Middle frontal gyrus (tissue), 1 donor: ENCODE measurements around the gene VPREB1.
"Not testable (repeated sequence)": the region's sequence is repeated elsewhere in the genome, so short reads cannot be mapped to it uniquely, and the experiment has no call there.

ENCODE experiments used
- DNase-seq: peaks from one replicate; pipeline ENCODE4 v3.0.0-alpha.2; 2015; ENCODE audit warnings: low spot score; ENCODE audit errors: extremely low spot score

Gene VPREB1

DNA sequence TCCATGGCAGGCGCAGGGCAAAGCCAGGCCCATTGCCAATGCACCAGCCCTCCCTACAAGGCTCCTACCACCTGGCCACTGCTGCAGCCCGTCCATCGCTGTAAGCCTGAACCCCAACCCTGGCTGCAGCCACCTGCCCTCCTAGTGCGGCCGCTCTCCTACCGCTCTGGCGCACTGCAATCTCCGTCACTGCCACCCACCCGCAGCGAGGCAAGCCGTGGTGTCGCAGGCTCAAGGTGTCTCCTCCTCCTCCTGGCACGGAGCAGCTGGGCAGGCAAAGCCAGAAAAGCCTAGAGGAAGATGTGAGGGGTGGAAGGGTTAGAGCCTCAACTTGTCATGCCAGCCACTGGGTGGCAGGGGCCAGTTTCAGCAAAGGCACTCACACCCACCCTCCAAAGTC lies 50.1 kb downstream of the VPREB1 start:
- not testable (repeated sequence) for DNase-seq
